WTC11 (cell line): ENCODE data around the gene LRTM2. TPM values are rescaled to one million over a fixed set of nuclear protein-coding genes. Genes with fewer than 3 reads are reported as not detected.
A peak's percentile ranks its signal among the peaks of the same experiment; 100 is the strongest.

Experiments used
- ATAC-seq: fragments of 200-7000 bp; cut with Tn5 transposase; 2 replicates; pipeline ENCODE4 v1.10.0; 2021; ENCODE audit warnings: mild to moderate bottlenecking, moderate library complexity
- CTCF ChIA-PET: fragments of 300-600 bp; sonication (Branson Sonifier 250); formaldehyde crosslinking; loops from one replicate; lab custom pipeline; 2021; ENCODE audit warnings: antibody characterized with exemption; lab: Charles Lee
- POLR2A ChIA-PET: fragments of 350-600 bp; sonication (Branson Sonifier 250); formaldehyde crosslinking; loops from one replicate; lab custom pipeline; 2021; ENCODE audit warnings: antibody characterized with exemption; lab: Charles Lee
- DNase-seq: peaks from one replicate; pipeline ENCODE4 v3.0.0; 2021; ENCODE audit warnings: low spot score
- H3K27ac Mint-ChIP-seq: 2 replicates; pipeline ENCODE4 v1.8.0; 2021; ENCODE audit warnings: mixed read lengths
- H3K27me3 Mint-ChIP-seq: 2 replicates; pipeline ENCODE4 v1.8.0; 2021; ENCODE audit warnings: low read depth, mild to moderate bottlenecking, moderate library complexity, mixed read lengths
- H3K36me3 Mint-ChIP-seq: 2 replicates; pipeline ENCODE4 v1.8.0; 2021; ENCODE audit warnings: mixed read lengths
- H3K4me1 Mint-ChIP-seq: 2 replicates; pipeline ENCODE4 v1.8.0; 2022; ENCODE audit warnings: mixed read lengths
- H3K4me3 Mint-ChIP-seq: 2 replicates; pipeline ENCODE4 v1.8.0; 2021; ENCODE audit warnings: mild to moderate bottlenecking, moderate library complexity, mixed read lengths
- H3K9me3 Mint-ChIP-seq: 2 replicates; pipeline ENCODE4 v1.8.0; 2021; ENCODE audit warnings: mixed read lengths
- CTCF ChIP-seq: fragments of 200-600 bp; IDR thresholded peaks from 2 replicates; pipeline ENCODE4 v1.8.0; 2022; ENCODE audit warnings: antibody characterized with exemption
- EMX1 ChIP-seq: fragments of 250-450 bp; sonication (Bioruptor Pico); IDR thresholded peaks from 2 replicates; pipeline ENCODE4 v1.8.0; 2021; ENCODE audit warnings: mild to moderate bottlenecking
- ESRRA ChIP-seq: sonication (generic); formaldehyde crosslinking; IDR thresholded peaks from 2 replicates; pipeline ENCODE4 v1.8.1; 2022; ENCODE audit warnings: mild to moderate bottlenecking, missing genetic modification reagents, borderline replicate concordance
- ETV6 ChIP-seq: sonication (generic); formaldehyde crosslinking; IDR thresholded peaks from 2 replicates; pipeline ENCODE4 v1.8.1; 2022; ENCODE audit warnings: mild to moderate bottlenecking, missing genetic modification reagents
- FOXP4 ChIP-seq: sonication (generic); formaldehyde crosslinking; IDR thresholded peaks from 2 replicates; pipeline ENCODE4 v1.8.0; 2022; ENCODE audit warnings: mild to moderate bottlenecking, missing genetic modification reagents
- GABPB1 ChIP-seq: sonication (generic); formaldehyde crosslinking; IDR thresholded peaks from 2 replicates; pipeline ENCODE4 v1.8.1; 2023; ENCODE audit warnings: mild to moderate bottlenecking, missing genetic modification reagents
- JAZF1 ChIP-seq: fragments of 250-450 bp; sonication (Bioruptor Pico); IDR thresholded peaks from 2 replicates; pipeline ENCODE4 v1.9.0; 2021; ENCODE audit warnings: moderate library complexity, mild to moderate bottlenecking, inconsistent platforms
- MLX ChIP-seq: sonication (generic); formaldehyde crosslinking; IDR thresholded peaks from 2 replicates; pipeline ENCODE4 v1.8.1; 2023; ENCODE audit warnings: mild to moderate bottlenecking, missing genetic modification reagents, moderate library complexity
- NFYB ChIP-seq: sonication (generic); formaldehyde crosslinking; conservative IDR thresholded peaks from 2 replicates; pipeline ENCODE4 v1.8.0; 2022; ENCODE audit warnings: low read depth, missing genetic modification reagents
- NR2C2 ChIP-seq: sonication (generic); formaldehyde crosslinking; IDR thresholded peaks from 2 replicates; pipeline ENCODE4 v1.8.0; 2022; ENCODE audit warnings: mild to moderate bottlenecking, missing genetic modification reagents
- RELA ChIP-seq: sonication (generic); formaldehyde crosslinking; IDR thresholded peaks from 2 replicates; pipeline ENCODE4 v1.8.1; 2022; ENCODE audit warnings: missing genetic modification reagents, mild to moderate bottlenecking, borderline replicate concordance
- SMAD3 ChIP-seq: sonication (generic); formaldehyde crosslinking; IDR thresholded peaks from 2 replicates; pipeline ENCODE4 v1.8.0; 2022; ENCODE audit warnings: missing genetic modification reagents, mild to moderate bottlenecking, borderline replicate concordance
- SP1 ChIP-seq: sonication (generic); formaldehyde crosslinking; conservative IDR thresholded peaks from 2 replicates; pipeline ENCODE4 v1.8.1; 2022; ENCODE audit warnings: missing genetic modification reagents
- TEAD1 ChIP-seq: sonication (generic); formaldehyde crosslinking; IDR thresholded peaks from 2 replicates; pipeline ENCODE4 v1.8.0; 2022; ENCODE audit warnings: mild to moderate bottlenecking, missing genetic modification reagents
- ZNF232 ChIP-seq: sonication (generic); formaldehyde crosslinking; IDR thresholded peaks from 2 replicates; pipeline ENCODE4 v1.8.0; 2022; ENCODE audit warnings: mild to moderate bottlenecking, missing genetic modification reagents
- ZNF416 ChIP-seq: fragments of 250-450 bp; sonication (Bioruptor Pico); IDR thresholded peaks from 2 replicates; pipeline ENCODE4 v1.9.0; 2021; ENCODE audit warnings: mild to moderate bottlenecking, inconsistent platforms
- ZNF423 ChIP-seq: fragments of 250-450 bp; sonication (Bioruptor Pico); IDR thresholded peaks from 2 replicates; pipeline ENCODE4 v2.1.2; 2022; ENCODE audit warnings: mild to moderate bottlenecking, moderate library complexity
- ZNF671 ChIP-seq: fragments of 250-450 bp; sonication (Bioruptor Pico); IDR thresholded peaks from 2 replicates; pipeline ENCODE4 v1.8.0; 2021; ENCODE audit warnings: mild to moderate bottlenecking
- total RNA-seq: library from RNA; stranded (reverse); gene quantifications from 3 replicates; pipeline ENCODE4 v1.2.3, GENCODE V29; 2021
- TF ChIP-seq, protein P1 (sequence below): sonication (generic); formaldehyde crosslinking; IDR thresholded peaks from 2 replicates; pipeline ENCODE4 v1.8.1; 2022; ENCODE audit warnings: mild to moderate bottlenecking, moderate library complexity, missing genetic modification reagents
- TF ChIP-seq, protein P2 (sequence below): sonication (generic); formaldehyde crosslinking; IDR thresholded peaks from 2 replicates; pipeline ENCODE4 v1.8.1; 2023; ENCODE audit warnings: mild to moderate bottlenecking, moderate library complexity, missing genetic modification reagents
- TF ChIP-seq, protein P3 (sequence below): fragments of 250-450 bp; sonication (Bioruptor Pico); IDR thresholded peaks from 2 replicates; pipeline ENCODE4 v1.9.0; 2021; ENCODE audit warnings: mild to moderate bottlenecking, borderline replicate concordance
- TF ChIP-seq, protein P4 (sequence below): sonication (generic); formaldehyde crosslinking; IDR thresholded peaks from 2 replicates; pipeline ENCODE4 v1.8.1; 2023; ENCODE audit warnings: mild to moderate bottlenecking, missing genetic modification reagents

Gene LRTM2
- total RNA-seq, 1 experiment from 2014 or later: 0.66 TPM

DNA sequence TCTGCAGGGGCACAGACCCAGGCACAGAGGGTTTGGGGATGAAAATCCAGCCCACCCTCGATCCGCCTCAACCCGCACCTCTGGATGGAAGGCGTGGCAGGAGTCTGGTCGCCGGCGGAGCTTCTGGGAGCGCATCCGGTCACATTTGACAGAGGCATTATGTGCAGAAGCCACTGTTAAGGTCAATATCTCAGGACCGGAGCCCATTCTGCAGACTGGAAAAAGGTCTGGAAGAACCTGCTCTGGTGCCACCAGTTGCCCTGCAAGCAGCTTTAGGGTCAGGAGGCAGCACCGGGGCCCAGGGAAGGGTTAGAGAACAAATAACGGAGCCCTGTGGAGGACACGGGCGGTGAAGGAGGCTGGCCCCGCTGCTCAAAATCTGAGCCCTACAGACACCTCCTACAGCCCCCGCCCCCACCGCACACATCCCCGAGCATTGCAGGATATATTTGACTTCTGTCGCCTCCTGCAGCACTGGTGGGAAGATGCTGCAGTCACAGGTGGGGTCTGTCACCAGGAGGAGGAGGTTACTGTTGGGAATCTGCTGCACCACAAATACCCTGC is 25.1 kb upstream of the LRTM2 start (continued):
- TF ChIP-seq FOXP4: no peak

- peak; percentile 86 for DNase-seq
- ChIA-PET POLR2A (no interaction called here), CTCF (interaction anchor here (0.7 to 7.0 kb wide), 14 partner anchors 35 to 241 kb away, joined by 3 to 119 read pairs (median 6); partner anchors contain the start of gene CACNA2D4)
- ATAC-seq: peak; percentile 72
- peaks cover 35% of the 10 kb centered on the region for H3K4me1 Mint-ChIP-seq
- peak overlapping the region; percentile 66 for H3K4me3 Mint-ChIP-seq
- H3K27me3 Mint-ChIP-seq: no peaks in the 10 kb centered on the region; the same call in 1 of the 2 replicates
- H3K27ac Mint-ChIP-seq: no peak overlapping the region
- no peaks in the 10 kb centered on the region for H3K36me3 Mint-ChIP-seq
- H3K9me3 Mint-ChIP-seq: no peaks in the 10 kb centered on the region
- TF ChIP-seq JAZF1 (CRISPR knock-in tag): no peak
- TF ChIP-seq, protein P1, sequence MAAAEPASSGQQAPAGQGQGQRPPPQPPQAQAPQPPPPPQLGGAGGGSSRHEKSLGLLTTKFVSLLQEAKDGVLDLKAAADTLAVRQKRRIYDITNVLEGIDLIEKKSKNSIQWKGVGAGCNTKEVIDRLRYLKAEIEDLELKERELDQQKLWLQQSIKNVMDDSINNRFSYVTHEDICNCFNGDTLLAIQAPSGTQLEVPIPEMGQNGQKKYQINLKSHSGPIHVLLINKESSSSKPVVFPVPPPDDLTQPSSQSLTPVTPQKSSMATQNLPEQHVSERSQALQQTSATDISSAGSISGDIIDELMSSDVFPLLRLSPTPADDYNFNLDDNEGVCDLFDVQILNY (CRISPR knock-in tag): peak; percentile 47
- TF ChIP-seq, protein P2, sequence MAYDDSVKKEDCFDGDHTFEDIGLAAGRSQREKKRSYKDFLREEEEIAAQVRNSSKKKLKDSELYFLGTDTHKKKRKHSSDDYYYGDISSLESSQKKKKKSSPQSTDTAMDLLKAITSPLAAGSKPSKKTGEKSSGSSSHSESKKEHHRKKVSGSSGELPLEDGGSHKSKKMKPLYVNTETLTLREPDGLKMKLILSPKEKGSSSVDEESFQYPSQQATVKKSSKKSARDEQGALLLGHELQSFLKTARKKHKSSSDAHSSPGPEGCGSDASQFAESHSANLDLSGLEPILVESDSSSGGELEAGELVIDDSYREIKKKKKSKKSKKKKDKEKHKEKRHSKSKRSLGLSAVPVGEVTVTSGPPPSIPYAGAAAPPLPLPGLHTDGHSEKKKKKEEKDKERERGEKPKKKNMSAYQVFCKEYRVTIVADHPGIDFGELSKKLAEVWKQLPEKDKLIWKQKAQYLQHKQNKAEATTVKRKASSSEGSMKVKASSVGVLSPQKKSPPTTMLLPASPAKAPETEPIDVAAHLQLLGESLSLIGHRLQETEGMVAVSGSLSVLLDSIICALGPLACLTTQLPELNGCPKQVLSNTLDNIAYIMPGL (CRISPR knock-in tag): peak; percentile 33; the same call in 1 of the 2 replicates
- TF ChIP-seq ZNF423 (CRISPR knock-in tag): 0 out of 2 replicates have a peak, but pooled peaks have one; percentile 14
- TF ChIP-seq CTCF: peak; percentile 96
- TF ChIP-seq, protein P3, sequence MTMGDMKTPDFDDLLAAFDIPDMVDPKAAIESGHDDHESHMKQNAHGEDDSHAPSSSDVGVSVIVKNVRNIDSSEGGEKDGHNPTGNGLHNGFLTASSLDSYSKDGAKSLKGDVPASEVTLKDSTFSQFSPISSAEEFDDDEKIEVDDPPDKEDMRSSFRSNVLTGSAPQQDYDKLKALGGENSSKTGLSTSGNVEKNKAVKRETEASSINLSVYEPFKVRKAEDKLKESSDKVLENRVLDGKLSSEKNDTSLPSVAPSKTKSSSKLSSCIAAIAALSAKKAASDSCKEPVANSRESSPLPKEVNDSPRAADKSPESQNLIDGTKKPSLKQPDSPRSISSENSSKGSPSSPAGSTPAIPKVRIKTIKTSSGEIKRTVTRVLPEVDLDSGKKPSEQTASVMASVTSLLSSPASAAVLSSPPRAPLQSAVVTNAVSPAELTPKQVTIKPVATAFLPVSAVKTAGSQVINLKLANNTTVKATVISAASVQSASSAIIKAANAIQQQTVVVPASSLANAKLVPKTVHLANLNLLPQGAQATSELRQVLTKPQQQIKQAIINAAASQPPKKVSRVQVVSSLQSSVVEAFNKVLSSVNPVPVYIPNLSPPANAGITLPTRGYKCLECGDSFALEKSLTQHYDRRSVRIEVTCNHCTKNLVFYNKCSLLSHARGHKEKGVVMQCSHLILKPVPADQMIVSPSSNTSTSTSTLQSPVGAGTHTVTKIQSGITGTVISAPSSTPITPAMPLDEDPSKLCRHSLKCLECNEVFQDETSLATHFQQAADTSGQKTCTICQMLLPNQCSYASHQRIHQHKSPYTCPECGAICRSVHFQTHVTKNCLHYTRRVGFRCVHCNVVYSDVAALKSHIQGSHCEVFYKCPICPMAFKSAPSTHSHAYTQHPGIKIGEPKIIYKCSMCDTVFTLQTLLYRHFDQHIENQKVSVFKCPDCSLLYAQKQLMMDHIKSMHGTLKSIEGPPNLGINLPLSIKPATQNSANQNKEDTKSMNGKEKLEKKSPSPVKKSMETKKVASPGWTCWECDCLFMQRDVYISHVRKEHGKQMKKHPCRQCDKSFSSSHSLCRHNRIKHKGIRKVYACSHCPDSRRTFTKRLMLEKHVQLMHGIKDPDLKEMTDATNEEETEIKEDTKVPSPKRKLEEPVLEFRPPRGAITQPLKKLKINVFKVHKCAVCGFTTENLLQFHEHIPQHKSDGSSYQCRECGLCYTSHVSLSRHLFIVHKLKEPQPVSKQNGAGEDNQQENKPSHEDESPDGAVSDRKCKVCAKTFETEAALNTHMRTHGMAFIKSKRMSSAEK (CRISPR knock-in tag): no peak
- no peak for TF ChIP-seq ZNF232 (CRISPR knock-in tag)
- TF ChIP-seq GABPB1 (CRISPR knock-in tag): no peak
- TF ChIP-seq NFYB (CRISPR knock-in tag): no peak
- no peak for TF ChIP-seq ZNF671 (CRISPR knock-in tag)
- no peak for TF ChIP-seq SMAD3 (CRISPR knock-in tag)
- TF ChIP-seq ETV6 (CRISPR knock-in tag): peak; percentile 78
- TF ChIP-seq, protein P4, sequence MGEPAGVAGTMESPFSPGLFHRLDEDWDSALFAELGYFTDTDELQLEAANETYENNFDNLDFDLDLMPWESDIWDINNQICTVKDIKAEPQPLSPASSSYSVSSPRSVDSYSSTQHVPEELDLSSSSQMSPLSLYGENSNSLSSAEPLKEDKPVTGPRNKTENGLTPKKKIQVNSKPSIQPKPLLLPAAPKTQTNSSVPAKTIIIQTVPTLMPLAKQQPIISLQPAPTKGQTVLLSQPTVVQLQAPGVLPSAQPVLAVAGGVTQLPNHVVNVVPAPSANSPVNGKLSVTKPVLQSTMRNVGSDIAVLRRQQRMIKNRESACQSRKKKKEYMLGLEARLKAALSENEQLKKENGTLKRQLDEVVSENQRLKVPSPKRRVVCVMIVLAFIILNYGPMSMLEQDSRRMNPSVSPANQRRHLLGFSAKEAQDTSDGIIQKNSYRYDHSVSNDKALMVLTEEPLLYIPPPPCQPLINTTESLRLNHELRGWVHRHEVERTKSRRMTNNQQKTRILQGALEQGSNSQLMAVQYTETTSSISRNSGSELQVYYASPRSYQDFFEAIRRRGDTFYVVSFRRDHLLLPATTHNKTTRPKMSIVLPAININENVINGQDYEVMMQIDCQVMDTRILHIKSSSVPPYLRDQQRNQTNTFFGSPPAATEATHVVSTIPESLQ: no peak
- TF ChIP-seq EMX1 (CRISPR knock-in tag): no peak
- no peak for TF ChIP-seq ZNF416 (CRISPR knock-in tag)
- TF ChIP-seq SP1 (CRISPR knock-in tag): peak; percentile 77
- no peak for TF ChIP-seq ESRRA (CRISPR knock-in tag)
- TF ChIP-seq NR2C2 (CRISPR knock-in tag): no peak
- TF ChIP-seq MLX: no peak
- TF ChIP-seq RELA: peak; percentile 9; the same call in 1 of the 2 replicates
- 0 out of 2 replicates have a peak, but pooled peaks have one; percentile 29 for TF ChIP-seq TEAD1
Measured at GRCh38 chr12:1795785-1796514, 24.4 kb upstream of the LRTM2 start.
